ENCODE data around the gene FAM9C. TPM values are rescaled to one million over a fixed set of nuclear protein-coding genes. Genes with fewer than 3 reads are reported as not detected.
A peak's percentile ranks its signal among the peaks of the same experiment; 100 is the strongest.
"Not testable (repeated sequence)": the region's sequence is repeated elsewhere in the genome, so short reads cannot be mapped to it uniquely, and the experiment has no call there.

Gene FAM9C
- total and polyA plus RNA-seq, 9 of the 15 experiments (the other 6 are each of a cell fraction or from before 2014, with no cell fraction given), result not detected

DNA sequence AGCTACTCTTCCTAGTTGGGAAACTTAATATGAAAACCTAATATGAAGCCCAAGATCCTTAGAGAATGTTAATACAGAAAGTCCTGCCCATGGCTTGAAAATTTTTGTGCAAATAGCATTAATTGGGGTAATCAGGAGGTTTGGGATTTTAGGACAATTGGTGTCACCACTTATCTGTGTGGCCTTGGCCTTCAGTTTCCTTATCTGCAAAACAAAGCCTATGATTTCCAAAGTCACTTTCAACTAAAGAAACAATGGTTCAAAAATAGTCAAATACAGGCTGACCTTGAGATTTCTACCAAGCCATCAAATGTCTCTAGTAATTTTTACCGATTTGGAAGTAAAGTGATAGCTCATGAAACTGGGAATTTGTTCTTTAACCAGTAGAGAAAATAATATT, 40.2 kb upstream of the FAM9C start:
- intact Hi-C loops (cut with micrococcal nuclease), result no loop called here
- H3K9me3 ChIP-seq (replicated peaks; ENCODE audit: control insufficient read depth, insufficient read depth, low read depth, low read length), result no peaks in the 10 kb centered on the region
- ChIA-PET POLR2A (interaction anchor here (0.6 kb wide), 1 partner anchor 41 kb away, joined by 3 read pairs; no protein-coding TSS in a partner anchor), CTCF (ENCODE audit: low intra/inter-chr PET ratio) (no interaction called here)
- ATAC-seq (no peak), DNase-seq (ENCODE audit: extremely low read depth in 1 of 4, low spot score in 3 of 4) (no peak), FAIRE-seq (no peak)
- H3K4me2 ChIP-seq (ENCODE audit: insufficient read depth, low read length), result no peak overlapping the region
- no peaks in the 10 kb centered on the region for H3K79me2 ChIP-seq (ENCODE audit: control insufficient read depth, insufficient read depth, low read length)
- in situ Hi-C loops (cut with MboI), result no loop called here
- H3K4me3 ChIP-seq, result no peak overlapping the region
- no peak overlapping the region for H2AFZ ChIP-seq (ENCODE audit: low read depth, low read length)
- no peaks in the 10 kb centered on the region for H4K20me1 ChIP-seq (replicated peaks; ENCODE audit: control insufficient read depth, insufficient read depth, low read length)
- 0% methylated on average over 1 of the region's 1 CpG for WGBS (ENCODE audit: insufficient coverage, low coverage, missing lambda C conversion rate)
- H3K4me1 ChIP-seq (replicated peaks in 1 of 2; ENCODE audit: control insufficient read depth in 2 of 2, insufficient read depth in 2 of 2, low read length in 2 of 2), result peaks cover 3 to 13% of the 10 kb centered on the region in 2 experiments; a peak in 4 of 5 replicates
- no peaks in the 10 kb centered on the region for H3K27me3 ChIP-seq (ENCODE audit: control insufficient read depth in 2 of 2, insufficient read depth in 2 of 2, low read length in 2 of 2)
- H3K27ac ChIP-seq (ENCODE audit: extremely low read depth, low read depth, low read length), result no peak overlapping the region
- no peaks in the 10 kb centered on the region for H3K9me1 ChIP-seq (ENCODE audit: control insufficient read depth, insufficient read depth, low read length)
- H3K36me3 ChIP-seq (ENCODE audit: control insufficient read depth, insufficient read depth, low read length), result no peaks in the 10 kb centered on the region
- H3K9ac ChIP-seq (ENCODE audit: insufficient read depth in 1 of 2, low read depth in 2 of 2, low read length in 2 of 2), result no peak overlapping the region
- TF ChIP-seq RCOR1 (IDR thresholded peaks at IDR 0.05; ENCODE audit: borderline replicate concordance in 1 of 2, low read depth in 2 of 2, low read length in 2 of 2), result 0 out of 4 replicates have a peak, but pooled peaks of 1 of the 2 experiments have one; percentile 13
- TF ChIP-seq SOX6 (IDR thresholded peaks at IDR 0.05), result 0 out of 2 replicates have a peak, but pooled peaks have one; percentile 68
- TF ChIP-seq, protein P1, sequence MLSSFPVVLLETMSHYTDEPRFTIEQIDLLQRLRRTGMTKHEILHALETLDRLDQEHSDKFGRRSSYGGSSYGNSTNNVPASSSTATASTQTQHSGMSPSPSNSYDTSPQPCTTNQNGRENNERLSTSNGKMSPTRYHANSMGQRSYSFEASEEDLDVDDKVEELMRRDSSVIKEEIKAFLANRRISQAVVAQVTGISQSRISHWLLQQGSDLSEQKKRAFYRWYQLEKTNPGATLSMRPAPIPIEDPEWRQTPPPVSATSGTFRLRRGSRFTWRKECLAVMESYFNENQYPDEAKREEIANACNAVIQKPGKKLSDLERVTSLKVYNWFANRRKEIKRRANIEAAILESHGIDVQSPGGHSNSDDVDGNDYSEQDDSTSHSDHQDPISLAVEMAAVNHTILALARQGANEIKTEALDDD (IDR thresholded peaks at IDR 0.05), result no peak
- no peak for TF ChIP-seq ZNF212 (CRISPR knock-in tag; IDR thresholded peaks at IDR 0.05)
- TF ChIP-seq HIVEP1 (CRISPR knock-in tag; IDR thresholded peaks at IDR 0.05), result no peak
- peak in 1 of 2 experiments; percentile 25; a peak in 1 of 4 replicates for TF ChIP-seq KDM1A (IDR thresholded peaks at IDR 0.05)
- BruUV-seq (replicated peaks), result no TSS peak

DNA sequence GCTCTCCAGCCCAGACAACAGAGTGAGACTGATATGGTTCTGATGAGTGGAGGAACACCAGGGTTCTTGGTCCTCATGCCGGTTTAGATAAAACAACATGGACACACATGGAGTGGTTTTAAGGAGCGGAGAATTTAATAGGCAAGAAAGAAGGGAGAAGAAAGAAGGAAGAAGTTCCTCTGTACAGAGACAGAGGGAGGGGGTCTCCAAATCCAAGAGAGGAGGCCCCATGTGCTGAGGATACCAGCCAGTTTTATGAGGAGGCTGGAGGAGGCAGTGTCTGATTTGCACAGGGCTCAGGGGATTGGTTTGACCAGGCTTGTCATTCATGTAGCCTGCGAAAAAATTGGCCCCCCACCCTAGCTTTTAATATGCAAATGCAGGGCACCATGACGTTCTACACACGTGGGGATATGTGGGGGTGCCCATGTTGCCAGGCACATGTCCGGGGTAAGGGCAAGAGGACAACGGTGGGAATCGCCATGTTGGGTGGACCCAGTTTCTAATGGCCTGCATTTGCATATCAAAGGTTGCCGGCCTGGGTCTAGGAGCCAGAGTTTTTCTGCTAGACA, 39.4 kb upstream of the FAM9C start:
- H4K20me1 ChIP-seq (replicated peaks; ENCODE audit: control insufficient read depth, insufficient read depth, low read length); H3K4me2 ChIP-seq (ENCODE audit: insufficient read depth, low read length); in situ Hi-C loops (cut with MboI); FAIRE-seq; CTCF ChIA-PET (ENCODE audit: low intra/inter-chr PET ratio); H3K9ac ChIP-seq (ENCODE audit: insufficient read depth in 1 of 2, low read depth in 2 of 2, low read length in 2 of 2); H3K27me3 ChIP-seq (ENCODE audit: control insufficient read depth in 2 of 2, insufficient read depth in 2 of 2, low read length in 2 of 2); H3K9me1 ChIP-seq (ENCODE audit: control insufficient read depth, insufficient read depth, low read length); H2AFZ ChIP-seq (ENCODE audit: low read depth, low read length); intact Hi-C loops (cut with micrococcal nuclease); H3K36me3 ChIP-seq (ENCODE audit: control insufficient read depth, insufficient read depth, low read length); H3K79me2 ChIP-seq (ENCODE audit: control insufficient read depth, insufficient read depth, low read length); H3K27ac ChIP-seq (ENCODE audit: extremely low read depth, low read depth, low read length); ATAC-seq; H3K4me3 ChIP-seq; H3K9me3 ChIP-seq (replicated peaks; ENCODE audit: control insufficient read depth, insufficient read depth, low read depth, low read length); DNase-seq (ENCODE audit: extremely low read depth in 1 of 4, low spot score in 3 of 4); BruUV-seq (replicated peaks): not testable (repeated sequence)
- 32% methylated on average over 7 of the region's 9 CpGs for WGBS (ENCODE audit: insufficient coverage, low coverage, missing lambda C conversion rate)
- POLR2A ChIA-PET, result interaction anchor here (0.6 kb wide), 1 partner anchor 12 kb away, joined by 3 read pairs; no protein-coding TSS in a partner anchor
- peaks cover 0 to 12% of the 10 kb centered on the region in 2 experiments; a peak in 3 of 5 replicates for H3K4me1 ChIP-seq (replicated peaks in 1 of 2; ENCODE audit: control insufficient read depth in 2 of 2, insufficient read depth in 2 of 2, low read length in 2 of 2)
